GM23338 (cell line): Measurements from ENCODE around the gene NOTCH1. TPM values are rescaled to one million over a fixed set of nuclear protein-coding genes. Genes with fewer than 3 reads are reported as not detected.

ENCODE experiments used
- ATAC-seq: fragments of 200-7000 bp; cut with Tn5 transposase; 3 replicates; pipeline ENCODE4 v1.9.1; 2020
- DNase-seq: peaks from one replicate; pipeline ENCODE4 v3.0.0-alpha.2; 2015; ENCODE audit warnings: low spot score
- H2AFZ ChIP-seq: fragments of 200-600 bp; sonication (generic); 2 replicates; pipeline ENCODE4 v1.8.0; 2016; ENCODE audit warnings: antibody characterized with exemption, mild to moderate bottlenecking, moderate library complexity
- H3F3A ChIP-seq: fragments of 200-600 bp; sonication (generic); replicated peaks from 2 replicates; pipeline ENCODE4 v1.8.0; 2017; ENCODE audit warnings: antibody characterized with exemption, mixed run types, low read depth
- H3K27ac ChIP-seq: fragments of 200-600 bp; sonication (generic); 2 replicates; pipeline ENCODE4 v1.6.1; 2016; ENCODE audit warnings: low read depth
- H3K27me3 ChIP-seq: fragments of 200-600 bp; sonication (generic); 2 replicates; pipeline ENCODE4 v1.8.0; 2016; ENCODE audit warnings: mild to moderate bottlenecking, mixed run types, moderate library complexity; ENCODE audit not compliant: insufficient read depth
- H3K36me3 ChIP-seq: fragments of 200-600 bp; sonication (generic); 2 replicates; pipeline ENCODE4 v1.8.0; 2016; ENCODE audit warnings: mild to moderate bottlenecking; ENCODE audit not compliant: insufficient read depth
- H3K4me1 ChIP-seq: fragments of 200-600 bp; sonication (generic); 2 replicates; pipeline ENCODE4 v1.8.0; 2016; ENCODE audit warnings: mild to moderate bottlenecking, moderate library complexity; ENCODE audit not compliant: insufficient read depth
- H3K4me2 ChIP-seq: fragments of 200-600 bp; sonication (generic); 2 replicates; pipeline ENCODE4 v1.7.1; 2017; ENCODE audit warnings: mixed run types
- H3K4me3 ChIP-seq: fragments of 200-600 bp; sonication (generic); 2 replicates; pipeline ENCODE4 v1.6.1; 2016; ENCODE audit warnings: mixed run types
- H3K79me2 ChIP-seq: fragments of 200-600 bp; sonication (generic); replicated peaks from 2 replicates; pipeline ENCODE4 v1.8.0; 2017; ENCODE audit warnings: mild to moderate bottlenecking; ENCODE audit not compliant: insufficient read depth
- H3K9me2 ChIP-seq: fragments of 200-600 bp; sonication (generic); 2 replicates; pipeline ENCODE4 v1.8.0; 2017; ENCODE audit not compliant: insufficient read depth
- H4K20me1 ChIP-seq: fragments of 200-600 bp; sonication (generic); replicated peaks from 2 replicates; pipeline ENCODE4 v1.8.0; 2017; ENCODE audit warnings: mild to moderate bottlenecking; ENCODE audit not compliant: insufficient read depth
- H3K27ac Mint-ChIP-seq: 2 replicates; pipeline ENCODE4 v1.8.0; 2020; ENCODE audit warnings: inconsistent platforms, mild to moderate bottlenecking, moderate library complexity, mixed read lengths
- H3K27me3 Mint-ChIP-seq: 3 replicates; pipeline ENCODE4 v1.8.0; 2022; ENCODE audit warnings: low read depth, mild to moderate bottlenecking, moderate library complexity, mixed read lengths, inconsistent platforms; ENCODE audit not compliant: insufficient read depth, poor library complexity
- H3K36me3 Mint-ChIP-seq: 3 replicates; pipeline ENCODE4 v1.8.0; 2021; ENCODE audit warnings: low read depth, mild to moderate bottlenecking, inconsistent platforms, moderate library complexity, mixed read lengths
- H3K4me1 Mint-ChIP-seq: 3 replicates; pipeline ENCODE4 v1.8.0; 2020; ENCODE audit warnings: mild to moderate bottlenecking, inconsistent platforms, mixed read lengths
- H3K4me3 Mint-ChIP-seq: 3 replicates; pipeline ENCODE4 v1.8.0; 2021; ENCODE audit warnings: moderate library complexity, mild to moderate bottlenecking, inconsistent platforms, mixed read lengths
- H3K9me3 Mint-ChIP-seq: 3 replicates; pipeline ENCODE4 v1.8.0; 2020; ENCODE audit warnings: moderate library complexity, mild to moderate bottlenecking, inconsistent platforms, mixed read lengths
- CREB1 ChIP-seq: fragments of 250-450 bp; sonication (Bioruptor Pico); IDR thresholded peaks from 2 replicates; pipeline ENCODE4 v1.5.0; 2020; ENCODE audit warnings: low read depth, mild to moderate bottlenecking, moderate library complexity
- ETS1 ChIP-seq: IDR thresholded peaks from 2 replicates; pipeline ENCODE4 v1.6.1; 2016; ENCODE audit warnings: antibody characterized with exemption
- EZH2 ChIP-seq: fragments of 200-600 bp; sonication (generic); IDR thresholded peaks from one replicate; pipeline ENCODE4 v1.8.0; 2017; ENCODE audit warnings: antibody characterized with exemption, mild to moderate bottlenecking, low read depth; ENCODE audit not compliant: unreplicated experiment
- EZH2phosphoT487 ChIP-seq: fragments of 200-600 bp; sonication (generic); IDR thresholded peaks from one replicate; pipeline ENCODE4 v1.8.1; 2018; ENCODE audit warnings: antibody characterized with exemption; ENCODE audit not compliant: unreplicated experiment
- JUNB ChIP-seq: IDR thresholded peaks from one replicate; pipeline ENCODE4 v1.6.1; 2016; ENCODE audit warnings: antibody characterized with exemption; ENCODE audit not compliant: unreplicated experiment
- NANOG ChIP-seq: IDR thresholded peaks from 2 replicates; pipeline ENCODE4 v1.6.1; 2016; ENCODE audit warnings: antibody characterized with exemption, borderline replicate concordance
- POLR2AphosphoS5 ChIP-seq: IDR thresholded peaks from 2 replicates; pipeline ENCODE4 v1.6.1; 2016; ENCODE audit warnings: antibody characterized with exemption, low read depth
- STAT1 ChIP-seq: IDR thresholded peaks from one replicate; pipeline ENCODE4 v1.6.1; 2016; ENCODE audit warnings: antibody characterized with exemption; ENCODE audit not compliant: unreplicated experiment
- ZNF114 ChIP-seq: fragments of 250-450 bp; sonication (Bioruptor Pico); IDR thresholded peaks from 2 replicates; pipeline ENCODE4 v1.5.0; 2020; ENCODE audit warnings: mild to moderate bottlenecking, moderate library complexity
- ZNF331 ChIP-seq: fragments of 250-450 bp; sonication (Bioruptor Pico); IDR thresholded peaks from 2 replicates; pipeline ENCODE4 v1.5.0; 2020; ENCODE audit warnings: low read depth, mild to moderate bottlenecking, moderate library complexity
- polyA plus RNA-seq: library from polyadenylated mRNA; unstranded; fragments of >200 nt; fragmentation: Nextera tagmentation; extraction: Ambion mirVana; gene quantifications from 2 replicates; pipeline ENCODE4 v1.2.1, GENCODE V29; 2016
- total RNA-seq: library from RNA; depleted of rRNA; stranded (reverse); fragments of >200 nt; shearing (Covaris generic); gene quantifications from 2 replicates; pipeline ENCODE4 v1.2.3, GENCODE V29; 2014
- TF ChIP-seq, protein P1 (sequence below): fragments of 250-450 bp; sonication (Bioruptor Pico); IDR thresholded peaks from 2 replicates; pipeline ENCODE4 v1.5.0; 2020; ENCODE audit warnings: mild to moderate bottlenecking, moderate library complexity
- TF ChIP-seq, protein P2 (sequence below): IDR thresholded peaks from one replicate; pipeline ENCODE4 v1.6.1; 2018; ENCODE audit warnings: antibody characterized with exemption; ENCODE audit not compliant: unreplicated experiment
- TF ChIP-seq, protein P3 (sequence below), 2 experiments: fragments of 200-600 bp in 1 of 2; sonication (generic) in 1 of 2; conservative IDR thresholded peaks; 2 replicates each; pipeline versions ENCODE4 v1.5.1 to v1.6.1; 2016 to 2017; ENCODE audit warnings: antibody characterized with exemption in 2 of 2, low read depth in 2 of 2, mild to moderate bottlenecking in 2 of 2, moderate library complexity in 1 of 2

The NOTCH1 gene
- total and polyA plus RNA-seq, 2 experiments from 2014 or later: 9.9 to 97.2 TPM

GRCh38 chr9:136570191-136570845 lies 24.5 kb upstream of the NOTCH1 start:
- H3K27ac Mint-ChIP-seq: no peak overlapping the region

More at GRCh38 chr9:136570191-136570845, 24.5 kb upstream of the NOTCH1 start:
- Histone ChIP-seq H3K9me2 (no peaks in the 10 kb centered on the region), H3K4me3 (no peak overlapping the region), H3K27me3 (no peaks in the 10 kb centered on the region), H2AFZ (no peak overlapping the region), H4K20me1 (no peaks in the 10 kb centered on the region), H3F3A (peaks cover 24% of the 10 kb centered on the region; the same call in 1 of the 2 replicates), H3K4me1 (peaks cover 30% of the 10 kb centered on the region), H3K4me2 (no peak overlapping the region; the same call in 1 of the 2 replicates), H3K79me2 (no peaks in the 10 kb centered on the region), H3K27ac (no peak overlapping the region), H3K36me3 (no peaks in the 10 kb centered on the region)
- TF ChIP-seq EZH2phosphoT487 (no peak), JUNB (no peak), STAT1 (no peak), POLR2AphosphoS5 (no peak), NANOG (no peak), ZNF114 (no peak), CREB1 (CRISPR knock-in tag) (no peak), ZNF331 (CRISPR knock-in tag) (no peak), ETS1 (no peak), EZH2 (no peak)
- TF ChIP-seq, protein P1, sequence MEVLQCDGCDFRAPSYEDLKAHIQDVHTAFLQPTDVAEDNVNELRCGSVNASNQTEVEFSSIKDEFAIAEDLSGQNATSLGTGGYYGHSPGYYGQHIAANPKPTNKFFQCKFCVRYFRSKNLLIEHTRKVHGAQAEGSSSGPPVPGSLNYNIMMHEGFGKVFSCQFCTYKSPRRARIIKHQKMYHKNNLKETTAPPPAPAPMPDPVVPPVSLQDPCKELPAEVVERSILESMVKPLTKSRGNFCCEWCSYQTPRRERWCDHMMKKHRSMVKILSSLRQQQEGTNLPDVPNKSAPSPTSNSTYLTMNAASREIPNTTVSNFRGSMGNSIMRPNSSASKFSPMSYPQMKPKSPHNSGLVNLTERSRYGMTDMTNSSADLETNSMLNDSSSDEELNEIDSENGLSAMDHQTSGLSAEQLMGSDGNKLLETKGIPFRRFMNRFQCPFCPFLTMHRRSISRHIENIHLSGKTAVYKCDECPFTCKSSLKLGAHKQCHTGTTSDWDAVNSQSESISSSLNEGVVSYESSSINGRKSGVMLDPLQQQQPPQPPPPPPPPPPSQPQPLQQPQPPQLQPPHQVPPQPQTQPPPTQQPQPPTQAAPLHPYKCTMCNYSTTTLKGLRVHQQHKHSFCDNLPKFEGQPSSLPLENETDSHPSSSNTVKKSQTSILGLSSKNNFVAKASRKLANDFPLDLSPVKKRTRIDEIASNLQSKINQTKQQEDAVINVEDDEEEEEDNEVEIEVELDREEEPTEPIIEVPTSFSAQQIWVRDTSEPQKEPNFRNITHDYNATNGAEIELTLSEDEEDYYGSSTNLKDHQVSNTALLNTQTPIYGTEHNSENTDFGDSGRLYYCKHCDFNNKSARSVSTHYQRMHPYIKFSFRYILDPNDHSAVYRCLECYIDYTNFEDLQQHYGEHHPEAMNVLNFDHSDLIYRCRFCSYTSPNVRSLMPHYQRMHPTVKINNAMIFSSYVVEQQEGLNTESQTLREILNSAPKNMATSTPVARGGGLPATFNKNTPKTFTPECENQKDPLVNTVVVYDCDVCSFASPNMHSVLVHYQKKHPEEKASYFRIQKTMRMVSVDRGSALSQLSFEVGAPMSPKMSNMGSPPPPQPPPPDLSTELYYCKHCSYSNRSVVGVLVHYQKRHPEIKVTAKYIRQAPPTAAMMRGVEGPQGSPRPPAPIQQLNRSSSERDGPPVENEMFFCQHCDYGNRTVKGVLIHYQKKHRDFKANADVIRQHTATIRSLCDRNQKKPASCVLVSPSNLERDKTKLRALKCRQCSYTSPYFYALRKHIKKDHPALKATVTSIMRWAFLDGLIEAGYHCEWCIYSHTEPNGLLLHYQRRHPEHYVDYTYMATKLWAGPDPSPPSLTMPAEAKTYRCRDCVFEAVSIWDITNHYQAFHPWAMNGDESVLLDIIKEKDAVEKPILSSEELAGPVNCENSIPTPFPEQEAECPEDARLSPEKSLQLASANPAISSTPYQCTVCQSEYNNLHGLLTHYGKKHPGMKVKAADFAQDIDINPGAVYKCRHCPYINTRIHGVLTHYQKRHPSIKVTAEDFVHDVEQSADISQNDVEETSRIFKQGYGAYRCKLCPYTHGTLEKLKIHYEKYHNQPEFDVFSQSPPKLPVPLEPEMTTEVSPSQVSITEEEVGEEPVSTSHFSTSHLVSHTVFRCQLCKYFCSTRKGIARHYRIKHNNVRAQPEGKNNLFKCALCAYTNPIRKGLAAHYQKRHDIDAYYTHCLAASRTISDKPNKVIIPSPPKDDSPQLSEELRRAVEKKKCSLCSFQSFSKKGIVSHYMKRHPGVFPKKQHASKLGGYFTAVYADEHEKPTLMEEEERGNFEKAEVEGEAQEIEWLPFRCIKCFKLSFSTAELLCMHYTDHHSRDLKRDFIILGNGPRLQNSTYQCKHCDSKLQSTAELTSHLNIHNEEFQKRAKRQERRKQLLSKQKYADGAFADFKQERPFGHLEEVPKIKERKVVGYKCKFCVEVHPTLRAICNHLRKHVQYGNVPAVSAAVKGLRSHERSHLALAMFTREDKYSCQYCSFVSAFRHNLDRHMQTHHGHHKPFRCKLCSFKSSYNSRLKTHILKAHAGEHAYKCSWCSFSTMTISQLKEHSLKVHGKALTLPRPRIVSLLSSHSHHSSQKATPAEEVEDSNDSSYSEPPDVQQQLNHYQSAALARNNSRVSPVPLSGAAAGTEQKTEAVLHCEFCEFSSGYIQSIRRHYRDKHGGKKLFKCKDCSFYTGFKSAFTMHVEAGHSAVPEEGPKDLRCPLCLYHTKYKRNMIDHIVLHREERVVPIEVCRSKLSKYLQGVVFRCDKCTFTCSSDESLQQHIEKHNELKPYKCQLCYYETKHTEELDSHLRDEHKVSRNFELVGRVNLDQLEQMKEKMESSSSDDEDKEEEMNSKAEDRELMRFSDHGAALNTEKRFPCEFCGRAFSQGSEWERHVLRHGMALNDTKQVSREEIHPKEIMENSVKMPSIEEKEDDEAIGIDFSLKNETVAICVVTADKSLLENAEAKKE (CRISPR knock-in tag): no peak
- TF ChIP-seq, protein P2, sequence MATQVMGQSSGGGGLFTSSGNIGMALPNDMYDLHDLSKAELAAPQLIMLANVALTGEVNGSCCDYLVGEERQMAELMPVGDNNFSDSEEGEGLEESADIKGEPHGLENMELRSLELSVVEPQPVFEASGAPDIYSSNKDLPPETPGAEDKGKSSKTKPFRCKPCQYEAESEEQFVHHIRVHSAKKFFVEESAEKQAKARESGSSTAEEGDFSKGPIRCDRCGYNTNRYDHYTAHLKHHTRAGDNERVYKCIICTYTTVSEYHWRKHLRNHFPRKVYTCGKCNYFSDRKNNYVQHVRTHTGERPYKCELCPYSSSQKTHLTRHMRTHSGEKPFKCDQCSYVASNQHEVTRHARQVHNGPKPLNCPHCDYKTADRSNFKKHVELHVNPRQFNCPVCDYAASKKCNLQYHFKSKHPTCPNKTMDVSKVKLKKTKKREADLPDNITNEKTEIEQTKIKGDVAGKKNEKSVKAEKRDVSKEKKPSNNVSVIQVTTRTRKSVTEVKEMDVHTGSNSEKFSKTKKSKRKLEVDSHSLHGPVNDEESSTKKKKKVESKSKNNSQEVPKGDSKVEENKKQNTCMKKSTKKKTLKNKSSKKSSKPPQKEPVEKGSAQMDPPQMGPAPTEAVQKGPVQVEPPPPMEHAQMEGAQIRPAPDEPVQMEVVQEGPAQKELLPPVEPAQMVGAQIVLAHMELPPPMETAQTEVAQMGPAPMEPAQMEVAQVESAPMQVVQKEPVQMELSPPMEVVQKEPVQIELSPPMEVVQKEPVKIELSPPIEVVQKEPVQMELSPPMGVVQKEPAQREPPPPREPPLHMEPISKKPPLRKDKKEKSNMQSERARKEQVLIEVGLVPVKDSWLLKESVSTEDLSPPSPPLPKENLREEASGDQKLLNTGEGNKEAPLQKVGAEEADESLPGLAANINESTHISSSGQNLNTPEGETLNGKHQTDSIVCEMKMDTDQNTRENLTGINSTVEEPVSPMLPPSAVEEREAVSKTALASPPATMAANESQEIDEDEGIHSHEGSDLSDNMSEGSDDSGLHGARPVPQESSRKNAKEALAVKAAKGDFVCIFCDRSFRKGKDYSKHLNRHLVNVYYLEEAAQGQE: no peak
- TF ChIP-seq, protein P3, sequence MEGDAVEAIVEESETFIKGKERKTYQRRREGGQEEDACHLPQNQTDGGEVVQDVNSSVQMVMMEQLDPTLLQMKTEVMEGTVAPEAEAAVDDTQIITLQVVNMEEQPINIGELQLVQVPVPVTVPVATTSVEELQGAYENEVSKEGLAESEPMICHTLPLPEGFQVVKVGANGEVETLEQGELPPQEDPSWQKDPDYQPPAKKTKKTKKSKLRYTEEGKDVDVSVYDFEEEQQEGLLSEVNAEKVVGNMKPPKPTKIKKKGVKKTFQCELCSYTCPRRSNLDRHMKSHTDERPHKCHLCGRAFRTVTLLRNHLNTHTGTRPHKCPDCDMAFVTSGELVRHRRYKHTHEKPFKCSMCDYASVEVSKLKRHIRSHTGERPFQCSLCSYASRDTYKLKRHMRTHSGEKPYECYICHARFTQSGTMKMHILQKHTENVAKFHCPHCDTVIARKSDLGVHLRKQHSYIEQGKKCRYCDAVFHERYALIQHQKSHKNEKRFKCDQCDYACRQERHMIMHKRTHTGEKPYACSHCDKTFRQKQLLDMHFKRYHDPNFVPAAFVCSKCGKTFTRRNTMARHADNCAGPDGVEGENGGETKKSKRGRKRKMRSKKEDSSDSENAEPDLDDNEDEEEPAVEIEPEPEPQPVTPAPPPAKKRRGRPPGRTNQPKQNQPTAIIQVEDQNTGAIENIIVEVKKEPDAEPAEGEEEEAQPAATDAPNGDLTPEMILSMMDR (conservative IDR thresholded peaks at IDR 0.05; ENCODE audit: low read depth in 2 of 2): no peak
- peaks cover 62% of the 10 kb centered on the region for H3K4me1 Mint-ChIP-seq
- H3K36me3 Mint-ChIP-seq: no peaks in the 10 kb centered on the region; the same call in 2 of the 3 replicates
- no peaks in the 10 kb centered on the region for H3K9me3 Mint-ChIP-seq
- DNase-seq (no peak), ATAC-seq (no peak)
- no peak overlapping the region for H3K4me3 Mint-ChIP-seq
- peaks cover 18% of the 10 kb centered on the region for H3K27me3 Mint-ChIP-seq
